Measurements from ENCODE around the gene CNTFR. TPM values are rescaled to one million over a fixed set of nuclear protein-coding genes. Genes with fewer than 3 reads are reported as not detected.

The CNTFR gene
- total RNA-seq, 1 donor from 2014 or later: 8.3 TPM

DNA sequence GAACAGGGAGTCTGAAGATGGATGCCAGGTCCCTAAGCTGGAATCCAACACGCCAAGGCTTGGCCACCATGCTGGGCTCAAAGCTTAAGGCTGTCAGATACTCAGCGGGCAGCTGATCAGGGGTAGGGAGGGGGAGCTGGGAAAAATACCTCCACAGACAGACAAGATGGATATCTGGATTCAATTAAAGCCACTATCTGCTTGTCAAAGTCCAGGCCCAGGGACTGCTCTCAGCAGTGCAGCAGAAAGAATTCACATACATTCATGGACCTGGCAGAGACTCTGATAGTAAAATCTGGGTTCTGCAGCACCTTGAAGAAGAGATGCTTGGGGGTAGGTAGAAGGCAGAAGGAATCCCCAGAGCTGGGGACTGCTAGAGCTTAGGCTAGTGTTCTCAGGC is 25.6 kb upstream of the CNTFR start:
- no peaks in the 10 kb centered on the region for H3K27me3 ChIP-seq
- no peak for TF ChIP-seq POLR2AphosphoS5 (IDR thresholded peaks at IDR 0.05; ENCODE audit: insufficient read depth in 1 of 2, low read depth in 1 of 2)
- TF ChIP-seq, protein P1, sequence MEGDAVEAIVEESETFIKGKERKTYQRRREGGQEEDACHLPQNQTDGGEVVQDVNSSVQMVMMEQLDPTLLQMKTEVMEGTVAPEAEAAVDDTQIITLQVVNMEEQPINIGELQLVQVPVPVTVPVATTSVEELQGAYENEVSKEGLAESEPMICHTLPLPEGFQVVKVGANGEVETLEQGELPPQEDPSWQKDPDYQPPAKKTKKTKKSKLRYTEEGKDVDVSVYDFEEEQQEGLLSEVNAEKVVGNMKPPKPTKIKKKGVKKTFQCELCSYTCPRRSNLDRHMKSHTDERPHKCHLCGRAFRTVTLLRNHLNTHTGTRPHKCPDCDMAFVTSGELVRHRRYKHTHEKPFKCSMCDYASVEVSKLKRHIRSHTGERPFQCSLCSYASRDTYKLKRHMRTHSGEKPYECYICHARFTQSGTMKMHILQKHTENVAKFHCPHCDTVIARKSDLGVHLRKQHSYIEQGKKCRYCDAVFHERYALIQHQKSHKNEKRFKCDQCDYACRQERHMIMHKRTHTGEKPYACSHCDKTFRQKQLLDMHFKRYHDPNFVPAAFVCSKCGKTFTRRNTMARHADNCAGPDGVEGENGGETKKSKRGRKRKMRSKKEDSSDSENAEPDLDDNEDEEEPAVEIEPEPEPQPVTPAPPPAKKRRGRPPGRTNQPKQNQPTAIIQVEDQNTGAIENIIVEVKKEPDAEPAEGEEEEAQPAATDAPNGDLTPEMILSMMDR (IDR thresholded peaks at IDR 0.05): no peak
- H3K4me1 ChIP-seq: peaks cover 37% of the 10 kb centered on the region
- H3K27ac ChIP-seq: no peak overlapping the region
- peaks cover 0 to 41% of the 10 kb centered on the region in 2 donors for H3K36me3 ChIP-seq
- H3K9me3 ChIP-seq: no peaks in the 10 kb centered on the region
- no peak for DNase-seq (ENCODE audit: extremely low spot score in 2 of 2)
- H3K4me3 ChIP-seq: no peak overlapping the region
- intact Hi-C loops (cut with DNase I): no loop called here

DNA sequence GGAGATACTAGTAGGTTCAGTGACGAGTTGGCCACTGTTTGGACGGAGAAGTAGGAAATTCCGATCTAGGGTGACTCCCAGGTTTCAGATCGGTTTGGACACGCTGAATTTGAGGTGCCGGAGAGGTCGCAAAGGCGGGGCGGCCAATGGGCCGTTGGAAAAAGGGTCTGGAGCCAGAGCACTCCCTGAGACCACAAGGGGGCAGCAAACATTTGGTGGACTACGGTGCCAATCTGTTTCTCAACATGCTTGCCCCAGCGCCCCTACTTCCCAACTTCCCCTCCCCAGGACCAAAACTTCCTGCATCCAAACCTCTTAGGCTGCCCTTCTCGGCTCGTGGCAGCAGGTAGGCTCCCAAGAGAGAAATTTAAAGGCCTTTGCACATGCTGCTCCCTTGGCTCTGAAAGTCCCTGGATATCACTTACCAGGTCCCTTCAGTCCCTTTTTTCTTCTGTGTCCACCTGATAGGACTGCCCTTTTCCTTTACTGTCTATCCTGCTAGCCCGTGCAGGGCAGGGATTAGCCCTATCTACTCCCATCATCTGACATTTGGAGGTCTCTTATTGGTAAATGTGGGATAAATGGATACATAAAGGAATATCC is 23.4 kb upstream of the CNTFR start:
- intact Hi-C loops (cut with DNase I): loop anchor here (2.0 kb wide), 1 partner anchor 22 kb away; no protein-coding TSS in a partner anchor
- Histone ChIP-seq H3K27ac (peak overlapping the region; percentile 94), H3K9me3 (no peaks in the 10 kb centered on the region), H3K4me1 (peaks cover 23% of the 10 kb centered on the region), H3K27me3 (no peaks in the 10 kb centered on the region), H3K4me3 (peak overlapping the region; percentile 75 to 85), H3K36me3 (peaks cover 0 to 35% of the 10 kb centered on the region in 2 donors)
- no peak for DNase-seq (ENCODE audit: extremely low spot score in 2 of 2)
- TF ChIP-seq, protein P1 (IDR thresholded peaks at IDR 0.05): peak; percentile 58 to 88 (median 69)
- peak in 1 of 2 donors; percentile 16 for TF ChIP-seq POLR2AphosphoS5 (IDR thresholded peaks at IDR 0.05; ENCODE audit: insufficient read depth in 1 of 2, low read depth in 1 of 2)
- TF ChIP-seq POLR2A (IDR thresholded peaks at IDR 0.05): no peak

DNA sequence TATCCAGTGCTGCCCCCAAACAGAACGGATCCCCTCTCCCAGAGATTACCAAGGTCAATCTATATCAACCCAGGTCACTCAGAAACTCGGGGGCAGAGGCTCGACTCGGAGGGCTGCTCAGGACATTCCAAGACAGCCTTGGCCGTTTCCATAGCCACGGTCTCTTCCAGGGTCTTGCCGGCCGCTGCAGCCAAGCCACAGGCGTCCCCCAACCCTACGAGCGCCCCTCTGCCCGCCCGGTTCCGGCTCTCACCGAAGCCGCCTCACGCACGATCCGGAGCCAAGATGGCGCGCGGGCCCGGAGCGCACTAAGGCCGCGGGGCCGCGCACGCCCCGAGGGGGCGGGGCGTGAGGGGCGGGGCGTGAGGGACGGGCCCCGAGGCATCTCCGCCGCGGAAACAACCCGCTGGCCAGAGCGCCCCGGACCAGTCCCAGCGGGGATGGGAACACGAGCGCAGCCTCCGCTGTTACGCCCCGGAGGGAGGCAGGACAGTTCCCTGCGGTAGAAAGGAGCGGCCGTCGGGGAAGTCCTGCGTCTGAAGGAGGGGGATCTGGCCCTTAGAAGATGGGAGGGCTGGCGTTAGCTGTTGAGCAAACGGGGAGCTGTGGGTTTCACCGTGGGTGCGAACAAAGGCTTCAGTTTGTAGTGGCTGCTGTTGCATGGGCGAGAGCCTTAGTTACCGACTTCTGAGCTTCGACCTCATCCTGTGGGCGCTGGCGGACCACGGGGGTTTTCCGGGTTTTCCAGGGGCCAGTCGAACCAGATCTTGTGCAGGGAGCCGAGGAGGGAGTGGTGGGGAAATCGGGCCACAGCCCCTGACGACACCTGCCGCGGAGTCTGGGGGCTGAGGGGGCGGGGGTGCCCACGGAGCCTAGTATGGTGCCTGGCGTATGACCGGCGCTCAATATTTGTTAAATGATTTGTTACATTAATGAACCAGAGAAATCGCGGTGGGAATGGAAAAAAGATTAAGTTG is 22.6 kb upstream of the CNTFR start, which contains the start of gene RPP25L:
TSS of gene RPP25L (minus strand) at position 287 of the 977 bp plus-strand sequence. CDS start 801 bp downstream, outside the sequence.
- TF ChIP-seq, protein P1 (IDR thresholded peaks at IDR 0.05): no peak
- TF ChIP-seq POLR2A (IDR thresholded peaks at IDR 0.05) (peak in 1 of 2 donors; percentile 82), POLR2AphosphoS5 (IDR thresholded peaks at IDR 0.05; ENCODE audit: insufficient read depth in 1 of 2, low read depth in 1 of 2) (peak in 1 of 2 donors; percentile 97)
- H3K36me3 ChIP-seq: peaks cover 0 to 27% of the 10 kb centered on the region in 2 donors
- H3K27ac ChIP-seq: peak within 1 kb of the TSS; percentile 94
- peaks cover 23% of the 10 kb centered on the region for H3K4me1 ChIP-seq
- no peaks in the 10 kb centered on the region for H3K27me3 ChIP-seq
- peak within 1 kb of the TSS; percentile 75 to 85 for H3K4me3 ChIP-seq
- intact Hi-C loops (cut with DNase I): loop anchor here (2.0 kb wide), 1 partner anchor 23 kb away; no protein-coding TSS in a partner anchor
- H3K9me3 ChIP-seq: no peaks in the 10 kb centered on the region
- DNase-seq (ENCODE audit: extremely low spot score in 2 of 2): no peak

GRCh38 chr9:34611251-34611810 is 21.8 kb upstream of the CNTFR start:
- Histone ChIP-seq H3K36me3 (peaks cover 0 to 20% of the 10 kb centered on the region in 2 donors), H3K4me3 (peak overlapping the region; percentile 75 to 85), H3K9me3 (no peaks in the 10 kb centered on the region), H3K4me1 (peaks cover 23% of the 10 kb centered on the region), H3K27me3 (no peaks in the 10 kb centered on the region), H3K27ac (peak overlapping the region; percentile 94)
- intact Hi-C loops (cut with DNase I): no loop called here
- DNase-seq (ENCODE audit: extremely low spot score in 2 of 2): no peak
- TF ChIP-seq POLR2A (IDR thresholded peaks at IDR 0.05) (no peak), POLR2AphosphoS5 (IDR thresholded peaks at IDR 0.05; ENCODE audit: insufficient read depth in 1 of 2, low read depth in 1 of 2) (no peak)
- TF ChIP-seq, protein P1 (IDR thresholded peaks at IDR 0.05): no peak
